Endothelial cell of umbilical vein (primary cell): ENCODE measurements around the gene PGM2L1. TPM values are rescaled to one million over a fixed set of nuclear protein-coding genes. Genes with fewer than 3 reads are reported as not detected.

ENCODE experiments used
- Bru-seq: library from RNA; stranded (reverse); fragments of 400-500 nt; gene quantifications from one replicate; lab custom pipeline; 2021; lab: Mats Ljungman, UMichigan
- BruChase-seq, 2 experiments: library from RNA; stranded (reverse); fragments of 400-500 nt; gene quantifications; one replicate each; lab custom pipeline; 2021; lab: Mats Ljungman, UMichigan
- BruUV-seq: library from RNA; stranded (reverse); fragments of 400-500 nt; replicated peaks from 2 replicates; lab custom pipeline; 2021; lab: Mats Ljungman, UMichigan
- CTCF ChIA-PET: fragments of 300-600, 350-600 bp; sonication (Branson Sonifier 250); formaldehyde crosslinking; loops from one replicate; lab custom pipeline; 2021; ENCODE audit warnings: antibody characterized with exemption, inconsistent platforms; lab: Charles Lee
- POLR2A ChIA-PET: fragments of 300-600, 350-600 bp; sonication (Branson Sonifier 250); formaldehyde crosslinking; loops from one replicate; lab custom pipeline; 2021; ENCODE audit warnings: antibody characterized with exemption, inconsistent platforms; lab: Charles Lee
- DNase-seq: peaks from one replicate; pipeline ENCODE4 v3.0.0-alpha.2; 2011; ENCODE audit warnings: low read depth, low spot score
- FAIRE-seq: peaks from 2 replicates; lab custom pipeline; 2011; peaks lifted over from hg19 to GRCh38; lab: Jason Lieb, UNC
- H2AFZ ChIP-seq: 2 replicates; pipeline ENCODE4 v1.6.0; 2012; ENCODE audit warnings: low read depth, low read length, control low read depth, inconsistent platforms
- H3K27ac ChIP-seq: 2 replicates; pipeline ENCODE4 v1.5.1; 2011; ENCODE audit warnings: low read depth, mild to moderate bottlenecking, control low read depth, low read length, moderate library complexity; ENCODE audit not compliant: insufficient read depth
- H3K27me3 ChIP-seq, 2 experiments: 2 replicates each; pipeline versions ENCODE4 v1.6.0 to v1.6.1; 2011; ENCODE audit warnings: low read length in 2 of 2, mixed read lengths in 1 of 2; ENCODE audit not compliant: control insufficient read depth in 2 of 2, insufficient read depth in 2 of 2
- H3K36me3 ChIP-seq, 2 experiments: 2 replicates in 1 of 2; 3 replicates in 1 of 2; pipeline ENCODE4 v1.5.1; 2011; ENCODE audit warnings: low read length in 2 of 2, mild to moderate bottlenecking in 1 of 2, moderate library complexity in 1 of 2; ENCODE audit not compliant: control insufficient read depth in 2 of 2, insufficient read depth in 2 of 2; ENCODE audit errors: extremely low read depth in 1 of 2
- H3K4me1 ChIP-seq: 3 replicates; pipeline ENCODE4 v1.5.1; 2011; ENCODE audit warnings: mild to moderate bottlenecking, low read length; ENCODE audit not compliant: control insufficient read depth, insufficient read depth; ENCODE audit errors: extremely low read depth
- H3K4me2 ChIP-seq: 2 replicates; pipeline ENCODE4 v1.6.1; 2011; ENCODE audit warnings: low read length, control low read depth, mixed read lengths; ENCODE audit not compliant: insufficient read depth
- H3K4me3 ChIP-seq, 3 experiments: fragments of 200-600 bp in 1 of 3; sonication (generic), shearing (Covaris generic) in 1 of 3; replicated peaks in 1 of 3; 2 replicates each; pipeline ENCODE4 v1.5.1; 2011 to 2016; ENCODE audit warnings: control low read depth in 3 of 3, low read length in 3 of 3, mild to moderate bottlenecking in 2 of 3, inconsistent platforms in 1 of 3, low read depth in 1 of 3, moderate library complexity in 1 of 3; ENCODE audit not compliant: insufficient read depth in 1 of 3
- H3K79me2 ChIP-seq: 2 replicates; pipeline ENCODE4 v1.6.0; 2012; ENCODE audit warnings: low read length, inconsistent platforms; ENCODE audit not compliant: control insufficient read depth, insufficient read depth
- H3K9ac ChIP-seq: replicated peaks from 2 replicates; pipeline ENCODE3; 2011; ENCODE audit warnings: low read length, control low read depth; ENCODE audit not compliant: insufficient read depth; ENCODE audit errors: extremely low read depth
- H3K9me1 ChIP-seq: replicated peaks from 3 replicates; pipeline ENCODE4 v1.6.0; 2011; ENCODE audit warnings: mild to moderate bottlenecking, low read length; ENCODE audit not compliant: control insufficient read depth, insufficient read depth; ENCODE audit errors: extremely low read depth
- H3K9me3 ChIP-seq: replicated peaks from 2 replicates; pipeline ENCODE4 v1.5.1; 2012; ENCODE audit warnings: low read length, inconsistent platforms; ENCODE audit not compliant: control insufficient read depth, insufficient read depth
- H4K20me1 ChIP-seq: replicated peaks from 2 replicates; pipeline ENCODE3; 2011; ENCODE audit warnings: mild to moderate bottlenecking, low read length; ENCODE audit not compliant: control insufficient read depth, insufficient read depth; ENCODE audit errors: extremely low read depth
- CTCF ChIP-seq, 2 donors: IDR thresholded peaks; 1 replicate in 1 of 2; 2 replicates in 1 of 2; pipeline ENCODE4 v1.5.1; 2011; ENCODE audit warnings: low read length in 2 of 2, mild to moderate bottlenecking in 2 of 2, moderate library complexity in 2 of 2, control low read depth in 1 of 2, inconsistent platforms in 1 of 2, low read depth in 1 of 2; ENCODE audit not compliant: insufficient read depth in 1 of 2; ENCODE audit errors: extremely low read depth in 1 of 2
- EZH2 ChIP-seq: IDR thresholded peaks from 2 replicates; pipeline ENCODE4 v1.6.1; 2012; ENCODE audit warnings: borderline replicate concordance, low read depth, mild to moderate bottlenecking, moderate library complexity, low read length, inconsistent platforms; ENCODE audit not compliant: severe bottlenecking
- FOS ChIP-seq: IDR thresholded peaks from 2 replicates; pipeline ENCODE4 v1.6.1; 2011; ENCODE audit warnings: mild to moderate bottlenecking, low read length, moderate library complexity, borderline replicate concordance; ENCODE audit not compliant: insufficient read depth
- GATA2 ChIP-seq: IDR thresholded peaks from 2 replicates; pipeline ENCODE4 v1.7.0; 2011; ENCODE audit warnings: low read depth, mild to moderate bottlenecking, moderate library complexity, mixed read lengths, low read length; ENCODE audit not compliant: insufficient read length, insufficient read depth
- JUN ChIP-seq: IDR thresholded peaks from 2 replicates; pipeline ENCODE4 v1.6.1; 2011; ENCODE audit warnings: borderline replicate concordance, low read depth; ENCODE audit not compliant: insufficient read length, insufficient read depth
- MAX ChIP-seq: IDR thresholded peaks from 2 replicates; pipeline ENCODE4 v1.6.1; 2011; ENCODE audit not compliant: insufficient read depth, insufficient read length
- MYC ChIP-seq: IDR thresholded peaks from one replicate; pipeline ENCODE4 v1.6.1; 2011; ENCODE audit warnings: mild to moderate bottlenecking, low read depth, low read length
- POLR2A ChIP-seq: IDR thresholded peaks from 2 replicates; pipeline ENCODE4 v1.6.1; 2012; ENCODE audit warnings: low read depth, mild to moderate bottlenecking, control low read depth, low read length
- POLR2AphosphoS5 ChIP-seq: IDR thresholded peaks from 2 replicates; pipeline ENCODE4 v1.6.1; 2012; ENCODE audit warnings: low read depth, mild to moderate bottlenecking, control low read depth, low read length, moderate library complexity; ENCODE audit not compliant: insufficient read depth
- dilution Hi-C: fragments of 300-500 bp; cut with MboI; formaldehyde crosslinking; loops from one replicate; pipeline ENCODE4 v1.15.0; 2019; ENCODE audit warnings: low sequenced_read_pairs; ENCODE audit not compliant: extremely low pct_ligation_motif_present
- intact Hi-C: fragments of 100-400 bp; cut with micrococcal nuclease; formaldehyde crosslinking; loops from one replicate; pipeline ENCODE4 v1.10.0; 2022
- long read RNA-seq: library from polyadenylated mRNA; stranded (forward); transcript quantifications from one replicate; pipeline ENCODE4 v2.0.0, GENCODE V29; 2021
- polyA minus RNA-seq, 3 experiments: library from RNA; depleted of rRNA, polyadenylated mRNA; stranded (reverse); fragments of >200 nt; gene quantifications; 1 replicate in 1 of 3; 2 replicates in 2 of 3; pipeline ENCODE4 v1.2.3, GENCODE V29; 2011
- polyA plus RNA-seq, 4 experiments: library from polyadenylated mRNA; depleted of rRNA in 3 of 4; stranded (reverse) in 3 of 4; unstranded in 1 of 4; fragments of >200 nt; gene quantifications; 2 replicates each; pipeline versions ENCODE4 v1.2.1 to v1.2.3, GENCODE V29; 2011 to 2012; ENCODE audit warnings: missing spikeins in 1 of 4
- total RNA-seq: library from RNA; stranded (reverse); gene quantifications from 2 replicates; pipeline ENCODE4 v1.2.3, GENCODE V29; 2021

PGM2L1 gene
- total RNA-seq = 24.7 and 31.4 TPM in 2 replicates
- polyA plus RNA-seq = 7.6 and 7.9 TPM in 2 replicates
- 7.3 and 7.6 TPM in 2 replicates for polyA plus RNA-seq (2011; cell fraction: cytosol; rRNA removed)
- polyA plus RNA-seq (2011; cell fraction: nucleus; rRNA removed) = 13.2 and 13.7 TPM in 2 replicates
- polyA plus RNA-seq (2012) = 13.4 and 13.8 TPM in 2 replicates
- 19.4 and 20.6 TPM in 2 replicates for polyA minus RNA-seq
- 1.4 TPM for polyA minus RNA-seq (2011; cell fraction: cytosol; rRNA and poly(A)+ RNA removed)
- polyA minus RNA-seq (2011; cell fraction: nucleus; rRNA and poly(A)+ RNA removed) = 34.7 and 60.6 TPM in 2 replicates
- percentile 92 among the genes with signal in this experiment for Bru-seq, nascent RNA
- percentile 81 among the genes with signal in this experiment for BruChase-seq, experiment 1, labeled RNA remaining after a 6-hour chase
- percentile 89 among the genes with signal in this experiment for BruChase-seq, experiment 2, labeled RNA remaining after a 2-hour chase
- long read RNA-seq, full-length matches to known transcripts = 26 of 45 reads
- long read RNA-seq, partial matches to known transcripts = 3 of 45 reads
- long read RNA-seq, other reads (novel, unspliced or antisense) = 16 of 45 reads

GRCh38 chr11:74398244-74399159, at the start of gene PGM2L1:
TSS of gene PGM2L1 (minus strand) at chr11:74398433. CDS start at chr11:74398161, 272 bp downstream.
- Histone ChIP-seq H3K9me3 (no peaks in the 10 kb centered on the region), H3K9me1 (no peaks in the 10 kb centered on the region), H3K27ac (peak within 1 kb of the TSS; percentile 67), H3K4me2 (peak within 1 kb of the TSS; percentile 97), H3K79me2 (peaks cover 23% of the 10 kb centered on the region), H4K20me1 (peaks cover 2% of the 10 kb centered on the region), H3K4me3 (peak within 1 kb of the TSS; percentile 36 to 96 (median 73)), H3K36me3 (no peaks in the 10 kb centered on the region), H2AFZ (peak within 1 kb of the TSS; percentile 90), H3K4me1 (peaks cover 12% of the 10 kb centered on the region), H3K9ac (peak within 1 kb of the TSS; percentile 74), H3K27me3 (no peaks in the 10 kb centered on the region)
- BruUV-seq = TSS peak; percentile 78
- ChIA-PET POLR2A (interaction anchor here (0.7 to 1.1 kb wide), 3 partner anchors 51 to 417 kb away, joined by 4 to 10 read pairs (median 5); no protein-coding TSS in a partner anchor), CTCF (interaction anchor here (0.6 to 3.2 kb wide), 7 partner anchors 9 to 142 kb away, joined by 3 to 30 read pairs (median 6); no protein-coding TSS in a partner anchor)
- DNase-seq (peak; percentile 95), FAIRE-seq (peak; percentile 98)
- intact Hi-C loops (loop anchor here (1.0 to 2.0 kb wide), 2 partner anchors 38 to 51 kb away; no protein-coding TSS in a partner anchor), dilution Hi-C loops (no loop called here)
- TF ChIP-seq MYC (peak; percentile 50), POLR2A (peak; percentile 87), GATA2 (no peak), JUN (peak; percentile 8), MAX (peak; percentile 20), EZH2 (no peak), CTCF (IDR thresholded peaks at IDR 0.05; ENCODE audit: extremely low read depth in 1 of 2, insufficient read depth in 1 of 2, low read depth in 1 of 2, low read length in 2 of 2) (no peak), POLR2AphosphoS5 (peak; percentile 90), FOS (no peak)
